GM18519 (cell line): Measurements from ENCODE around the gene ERCC4.
"Not testable (repeated sequence)": the region's sequence is repeated elsewhere in the genome, so short reads cannot be mapped to it uniquely, and the experiment has no call there.

ENCODE experiments used
- ATAC-seq: cut with Tn5 transposase; IDR thresholded peaks from one replicate; pipeline ENCODE4 v1.9.1; 2021; ENCODE audit warnings: mild to moderate bottlenecking, moderate library complexity; ENCODE audit not compliant: unreplicated experiment, low FRiP score

Gene ERCC4

GRCh38 chr16:13919683-13920509, at the start of gene ERCC4:
Gene ERCC4 (plus strand): TSS chr16:13920154. CDS start chr16:13920166, 12 bp downstream.
- ATAC-seq, result peak; percentile 95

GRCh38 chr16:13873835-13874438, 46.0 kb upstream of the ERCC4 start:
- no peak for ATAC-seq

- no peak for ATAC-seq
These were observed 44.2 kb upstream of the ERCC4 start for GRCh38 chr16:13875614-13876284.

GRCh38 chr16:13883276-13883675, 36.7 kb upstream of the ERCC4 start:
- ATAC-seq, result no peak

- no peak for ATAC-seq
These were observed 36.1 kb upstream of the ERCC4 start for GRCh38 chr16:13883881-13884280.

- no peak for ATAC-seq
These were observed 34.3 kb upstream of the ERCC4 start for GRCh38 chr16:13885700-13886099.

GRCh38 chr16:13886608-13887007, 33.3 kb upstream of the ERCC4 start:
- ATAC-seq, result no peak

GRCh38 chr16:13889323-13889722, 30.6 kb upstream of the ERCC4 start:
- not testable (repeated sequence) for ATAC-seq

GRCh38 chr16:13892301-13892700, 27.7 kb upstream of the ERCC4 start:
- no peak for ATAC-seq

GRCh38 chr16:13895516-13895915, 24.4 kb upstream of the ERCC4 start:
- no peak for ATAC-seq

GRCh38 chr16:13896543-13897182, 23.3 kb upstream of the ERCC4 start:
- ATAC-seq, result no peak

- no peak for ATAC-seq
These were observed 22.1 kb upstream of the ERCC4 start for GRCh38 chr16:13897806-13898205.

GRCh38 chr16:13898233-13898632, 21.7 kb upstream of the ERCC4 start:
- no peak for ATAC-seq

- ATAC-seq, result no peak
These were observed 17.9 kb upstream of the ERCC4 start for GRCh38 chr16:13902052-13902451.

GRCh38 chr16:13902677-13903076, 17.3 kb upstream of the ERCC4 start:
- no peak for ATAC-seq

- no peak for ATAC-seq
These were observed 15.7 kb upstream of the ERCC4 start for GRCh38 chr16:13904179-13904691.

GRCh38 chr16:13904822-13905221, 15.1 kb upstream of the ERCC4 start:
- not testable (repeated sequence) for ATAC-seq

GRCh38 chr16:13906168-13907089, 13.5 kb upstream of the ERCC4 start:
- no peak for ATAC-seq

- ATAC-seq, result no peak
These were observed 12.5 kb upstream of the ERCC4 start for GRCh38 chr16:13907431-13907830.

- no peak for ATAC-seq
These were observed 10.9 kb upstream of the ERCC4 start for GRCh38 chr16:13909069-13909468.
